Peyer's patch (tissue), 4 donors: ENCODE data around the gene SPATA12. TPM values are rescaled to one million over a fixed set of nuclear protein-coding genes. Genes with fewer than 3 reads are reported as not detected.
"Not testable (repeated sequence)": the region's sequence is repeated elsewhere in the genome, so short reads cannot be mapped to it uniquely, and the experiment has no call there.

Experiments used
- DNase-seq, 3 donors: peaks; one replicate each; pipeline ENCODE4 v3.0.0-alpha.2; 2017 to 2019
- H3K27ac ChIP-seq, 4 donors: fragments of 200-600 bp; sonication (generic); one replicate each; pipeline ENCODE4 v1.5.1; 2016 to 2019
- H3K27me3 ChIP-seq, 2 donors: fragments of 200-600 bp; sonication (generic); one replicate each; pipeline ENCODE4 v1.5.1; 2019
- H3K36me3 ChIP-seq, 3 donors: fragments of 200-600 bp; sonication (generic); one replicate each; pipeline ENCODE4 v1.5.1; 2016 to 2019
- H3K4me1 ChIP-seq, 4 donors: fragments of 200-600 bp; sonication (generic); one replicate each; pipeline ENCODE4 v1.5.1; 2016 to 2019
- H3K4me3 ChIP-seq, 4 donors: fragments of 200-600 bp; sonication (generic); 1 replicate in 3 of 4; 2 replicates in 1 of 4; pipeline ENCODE4 v1.5.1; 2016 to 2019; ENCODE audit warnings: mild to moderate bottlenecking in 1 of 4
- H3K9me3 ChIP-seq, 4 donors: fragments of 200-600 bp; sonication (generic); one replicate each; pipeline ENCODE4 v1.5.1; 2016 to 2019; ENCODE audit warnings: mild to moderate bottlenecking in 1 of 4
- CTCF ChIP-seq, 6 experiments: fragments of 450-650 bp in 4 of 6; fragments of 200-600 bp in 2 of 6; sonication (generic) in 1 of 6; IDR thresholded peaks; one replicate each; pipeline ENCODE4 v1.5.1; 2017 to 2019; ENCODE audit warnings: antibody characterized with exemption in 6 of 6, mild to moderate bottlenecking in 3 of 6, moderate library complexity in 1 of 6
- POLR2A ChIP-seq, 2 donors: fragments of 450-650 bp; IDR thresholded peaks; one replicate each; pipeline ENCODE4 v1.5.1; 2017; ENCODE audit warnings: antibody characterized with exemption in 2 of 2, mild to moderate bottlenecking in 2 of 2, moderate library complexity in 2 of 2
- total RNA-seq, 4 donors: library from RNA; depleted of rRNA; stranded (reverse); fragments of >200 nt; gene quantifications; one replicate each; pipeline ENCODE4 v1.1.0, GENCODE V29; 2016

SPATA12 gene
- total RNA-seq, 4 donors from 2014 or later, result not detected

DNA sequence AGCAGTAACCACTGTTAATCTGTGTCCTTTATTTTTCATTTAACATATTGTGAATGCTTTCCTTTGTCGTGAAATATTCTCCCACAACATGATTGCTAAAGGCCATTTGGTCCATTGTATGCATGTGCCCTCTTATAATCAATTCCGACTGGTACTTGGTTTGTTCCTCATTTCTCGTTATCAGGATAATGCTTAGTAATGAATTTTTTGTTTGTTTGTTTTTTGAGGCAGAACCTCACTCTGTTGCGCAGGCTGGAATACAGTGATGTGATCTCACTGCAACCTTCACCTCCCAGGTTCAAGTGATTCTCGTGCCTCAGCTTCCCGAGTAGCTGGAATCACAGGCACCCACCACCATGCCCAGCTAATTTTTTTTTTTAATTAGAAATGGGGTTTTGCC is 22.0 kb downstream of the SPATA12 start:
- H3K4me1 ChIP-seq, result peaks cover 0 to 13% (median 4%) of the 10 kb centered on the region in 4 donors
- no peaks in the 10 kb centered on the region for H3K9me3 ChIP-seq
- H3K27me3 ChIP-seq, result peaks cover 0 to 4% of the 10 kb centered on the region in 2 donors
- no peak overlapping the region for H3K4me3 ChIP-seq
- no peak overlapping the region for H3K27ac ChIP-seq
- no peak for DNase-seq
- no peaks in the 10 kb centered on the region for H3K36me3 ChIP-seq
- TF ChIP-seq CTCF (IDR thresholded peaks at IDR 0.05), result no peak
- no peak for TF ChIP-seq POLR2A (IDR thresholded peaks at IDR 0.05)

- DNase-seq, H3K4me3 ChIP-seq, H3K9me3 ChIP-seq, H3K27ac ChIP-seq, H3K36me3 ChIP-seq, H3K4me1 ChIP-seq, H3K27me3 ChIP-seq: not testable (repeated sequence)
Observed at GRCh38 chr3:57083266-57083995, 23.0 kb downstream of the SPATA12 start.

DNA sequence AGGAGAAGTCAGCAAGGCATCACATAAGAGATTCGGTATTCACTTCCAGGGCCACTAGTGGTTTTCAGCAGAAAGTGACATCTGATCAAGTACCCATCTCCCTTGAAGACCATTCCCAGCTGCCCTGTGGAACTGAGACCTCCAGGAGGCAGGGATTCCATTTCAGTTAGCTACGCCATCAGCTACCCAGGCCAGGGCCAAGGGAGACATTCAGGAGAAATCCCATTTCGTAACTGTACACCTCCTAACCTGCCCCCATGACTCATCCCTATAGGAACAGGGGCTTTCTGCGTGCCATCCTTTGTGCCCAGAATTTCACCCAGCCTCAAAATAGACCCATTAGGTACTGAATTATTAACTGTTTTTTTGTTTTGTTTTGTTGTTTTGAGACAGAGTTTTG is 24.7 kb downstream of the SPATA12 start:
- Histone ChIP-seq H3K27me3 (no peaks in the 10 kb centered on the region), H3K27ac (no peak overlapping the region), H3K4me3 (no peak overlapping the region), H3K4me1 (no peaks in the 10 kb centered on the region), H3K36me3 (no peaks in the 10 kb centered on the region), H3K9me3 (no peaks in the 10 kb centered on the region)
- TF ChIP-seq POLR2A (IDR thresholded peaks at IDR 0.05) (no peak), CTCF (IDR thresholded peaks at IDR 0.05) (no peak)
- DNase-seq, result no peak

- Histone ChIP-seq H3K27me3 (no peaks in the 10 kb centered on the region), H3K4me3 (no peak overlapping the region), H3K4me1 (no peaks in the 10 kb centered on the region), H3K27ac (no peak overlapping the region), H3K9me3 (no peaks in the 10 kb centered on the region), H3K36me3 (no peaks in the 10 kb centered on the region)
- no peak for DNase-seq
- TF ChIP-seq CTCF (IDR thresholded peaks at IDR 0.05), result no peak
- no peak for TF ChIP-seq POLR2A (IDR thresholded peaks at IDR 0.05)
Observed at GRCh38 chr3:57086201-57086600, 25.7 kb downstream of the SPATA12 start.

GRCh38 chr3:57087361-57088092 is 27.1 kb downstream of the SPATA12 start:
- Histone ChIP-seq H3K4me1 (no peaks in the 10 kb centered on the region), H3K36me3 (no peaks in the 10 kb centered on the region), H3K27me3 (no peaks in the 10 kb centered on the region), H3K9me3 (no peaks in the 10 kb centered on the region), H3K4me3 (no peak overlapping the region), H3K27ac (no peak overlapping the region)
- TF ChIP-seq CTCF (IDR thresholded peaks at IDR 0.05) (no peak), POLR2A (IDR thresholded peaks at IDR 0.05) (no peak)
- no peak for DNase-seq

- no peaks in the 10 kb centered on the region for H3K9me3 ChIP-seq
- H3K4me1 ChIP-seq, result no peaks in the 10 kb centered on the region
- H3K36me3 ChIP-seq, result no peaks in the 10 kb centered on the region
- no peak for DNase-seq
- H3K27ac ChIP-seq, result no peak overlapping the region
- no peak for TF ChIP-seq CTCF (IDR thresholded peaks at IDR 0.05)
- TF ChIP-seq POLR2A (IDR thresholded peaks at IDR 0.05), result no peak
- no peaks in the 10 kb centered on the region for H3K27me3 ChIP-seq
- no peak overlapping the region for H3K4me3 ChIP-seq
Observed at GRCh38 chr3:57088503-57088902, 28.0 kb downstream of the SPATA12 start.
